ENCODE measurements around the gene UCN.

- TF ChIP-seq POLR2AphosphoS5 (IDR thresholded peaks at IDR 0.05; ENCODE audit: low read depth, low read length) (no peak), SIN3A (IDR thresholded peaks at IDR 0.05; ENCODE audit: borderline replicate concordance, insufficient read depth, low read length) (no peak)
These were observed 16.4 kb downstream of the UCN start for GRCh38 chr2:27291865-27292264.
